Germinal center (tissue), 1 donor: Measurements from ENCODE around the gene FADS2.

ENCODE experiments used
- DNase-seq: peaks from one replicate; pipeline ENCODE4 v3.0.0; 2012; ENCODE audit warnings: mixed read lengths, low spot score

The FADS2 gene

GRCh38 chr11:61905801-61906521 lies 77.9 kb downstream of the FADS2 start:
- no peak for DNase-seq

GRCh38 chr11:61906522-61906909 lies 78.4 kb downstream of the FADS2 start:
- no peak for DNase-seq

- DNase-seq: no peak
Observed at GRCh38 chr11:61907282-61907681, 79.2 kb downstream of the FADS2 start.

- no peak for DNase-seq
Observed at GRCh38 chr11:61907871-61908729, 80.0 kb downstream of the FADS2 start.

GRCh38 chr11:61908730-61909316 lies 80.7 kb downstream of the FADS2 start:
- DNase-seq: no peak

GRCh38 chr11:61910187-61911127 lies 82.4 kb downstream of the FADS2 start:
- no peak for DNase-seq

- DNase-seq: no peak
Observed at GRCh38 chr11:61911128-61911700, 83.1 kb downstream of the FADS2 start.

- DNase-seq: no peak
Observed at GRCh38 chr11:61911701-61912529, 83.8 kb downstream of the FADS2 start.

GRCh38 chr11:61912530-61912898 lies 84.4 kb downstream of the FADS2 start:
- no peak for DNase-seq

- no peak for DNase-seq
Observed at GRCh38 chr11:61912991-61913698, 85.0 kb downstream of the FADS2 start.

- DNase-seq: no peak
Observed at GRCh38 chr11:61913699-61914395, 85.7 kb downstream of the FADS2 start.

- DNase-seq: no peak
Observed at GRCh38 chr11:61914471-61915171, 86.5 kb downstream of the FADS2 start.

GRCh38 chr11:61916737-61917333 lies 88.7 kb downstream of the FADS2 start:
- no peak for DNase-seq
